ENCODE data around the gene INSM2. TPM values are rescaled to one million over a fixed set of nuclear protein-coding genes. Genes with fewer than 3 reads are reported as not detected.

INSM2 gene
- total and polyA plus RNA-seq, 2 of the 13 experiments (the other 11 are each of a cell fraction or from before 2014, with no cell fraction given) = not detected

- TF ChIP-seq IKZF1 (IDR thresholded peaks at IDR 0.05) (no peak), ZSCAN29 (CRISPR knock-in tag; conservative IDR thresholded peaks at IDR 0.05) (peak; percentile 54; the same call in 1 of the 2 replicates), ZBTB39 (CRISPR knock-in tag; IDR thresholded peaks at IDR 0.05) (0 out of 2 replicates have a peak, but pooled peaks have one; percentile 37), TSC22D2 (CRISPR knock-in tag; IDR thresholded peaks at IDR 0.05; ENCODE audit: borderline replicate concordance) (0 out of 2 replicates have a peak, but pooled peaks have one; percentile 48), KLF11 (CRISPR knock-in tag; IDR thresholded peaks at IDR 0.05) (no peak), FOXJ3 (CRISPR knock-in tag; IDR thresholded peaks at IDR 0.05; ENCODE audit: borderline replicate concordance) (no peak), MTF1 (CRISPR knock-in tag; IDR thresholded peaks at IDR 0.05) (no peak), KDM3A (CRISPR knock-in tag; IDR thresholded peaks at IDR 0.05; ENCODE audit: low read depth) (no peak), ZNF280B (CRISPR knock-in tag; IDR thresholded peaks at IDR 0.05; ENCODE audit: borderline replicate concordance) (no peak), SMYD3 (CRISPR knock-in tag; IDR thresholded peaks at IDR 0.05) (peak; percentile 60; the same call in 1 of the 2 replicates), ZNF614 (CRISPR knock-in tag; IDR thresholded peaks at IDR 0.05; ENCODE audit: borderline replicate concordance) (no peak), JUNB (CRISPR knock-in tag; IDR thresholded peaks at IDR 0.05; ENCODE audit: borderline replicate concordance) (no peak), PAXIP1 (CRISPR knock-in tag; conservative IDR thresholded peaks at IDR 0.05) (peak; percentile 55; the same call in 1 of the 2 replicates), ZNF556 (CRISPR knock-in tag; IDR thresholded peaks at IDR 0.05; ENCODE audit: borderline replicate concordance) (0 out of 2 replicates have a peak, but pooled peaks have one; percentile 39), ZNF496 (CRISPR knock-in tag; IDR thresholded peaks at IDR 0.05; ENCODE audit: insufficient replicate concordance) (no peak), ARID2 (CRISPR knock-in tag; IDR thresholded peaks at IDR 0.05; ENCODE audit: borderline replicate concordance) (no peak), PAWR (CRISPR knock-in tag; IDR thresholded peaks at IDR 0.05; ENCODE audit: borderline replicate concordance) (no peak), RAD51 (IDR thresholded peaks at IDR 0.05; ENCODE audit: borderline replicate concordance) (no peak), BCL6 (CRISPR knock-in tag; IDR thresholded peaks at IDR 0.05) (peak; percentile 55; the same call in 1 of the 2 replicates), SALL1 (CRISPR knock-in tag; IDR thresholded peaks at IDR 0.05) (peak; percentile 31; the same call in 1 of the 2 replicates), TFE3 (CRISPR knock-in tag; IDR thresholded peaks at IDR 0.05) (0 out of 2 replicates have a peak, but pooled peaks have one; percentile 26)
These were observed 41.4 kb upstream of the INSM2 start (continued) for GRCh38 chr14:35492569-35493014.

Measured in HepG2 (cell line).